DMS53 treated with DMSO at 0.1 percent for 48 hours (cell line): ENCODE data around the gene FGD1.
A peak's percentile ranks its signal among the peaks of the same experiment; 100 is the strongest.

Source experiments
- DNase-seq: peaks from one replicate; lab custom pipeline; 2025; ENCODE audit not compliant: unreplicated experiment; lab: John Stamatoyannopoulos, UW

Gene FGD1

GRCh38 chrX:54473993-54474859 is 21.8 kb downstream of the FGD1 start:
- no peak for DNase-seq

GRCh38 chrX:54470054-54470760 is 25.8 kb downstream of the FGD1 start:
- no peak for DNase-seq

GRCh38 chrX:54452920-54453319 is 43.1 kb downstream of the FGD1 start:
- no peak for DNase-seq

GRCh38 chrX:54449929-54450328 is 46.1 kb downstream of the FGD1 start:
- DNase-seq = no peak

- DNase-seq = no peak
Measured at GRCh38 chrX:54447461-54447860, 48.6 kb downstream of the FGD1 start.

GRCh38 chrX:54446084-54446483 is 50.0 kb downstream of the FGD1 start:
- DNase-seq = no peak

- DNase-seq = no peak
Measured at GRCh38 chrX:54444752-54445151, 51.3 kb downstream of the FGD1 start.

- DNase-seq = no peak
Measured at GRCh38 chrX:54442790-54443189, 53.2 kb downstream of the FGD1 start.

GRCh38 chrX:54439960-54440871 is 55.8 kb downstream of the FGD1 start, which contains the start of gene TSR2:
Gene TSR2, plus strand, starts transcription at chrX:54440404. Its CDS starts 18 bp downstream, at chrX:54440422.
- DNase-seq = peak; percentile 85

GRCh38 chrX:54435121-54435520 is 60.9 kb downstream of the FGD1 start:
- DNase-seq = no peak

GRCh38 chrX:54430519-54430918 is 65.5 kb downstream of the FGD1 start:
- DNase-seq = no peak

GRCh38 chrX:54427837-54428424 is 68.1 kb downstream of the FGD1 start:
- peak; percentile 74 for DNase-seq

- DNase-seq = no peak
Measured at GRCh38 chrX:54423161-54423888, 72.7 kb downstream of the FGD1 start.

GRCh38 chrX:54422168-54422567 is 73.9 kb downstream of the FGD1 start:
- DNase-seq = no peak

- DNase-seq = no peak
Measured at GRCh38 chrX:54419559-54420302, 76.3 kb downstream of the FGD1 start.

GRCh38 chrX:54416965-54417364 is 79.1 kb downstream of the FGD1 start:
- no peak for DNase-seq

- DNase-seq = no peak
Measured at GRCh38 chrX:54415534-54416350, 80.3 kb downstream of the FGD1 start.

- DNase-seq = no peak
Measured at GRCh38 chrX:54413753-54414152, 82.3 kb downstream of the FGD1 start.

GRCh38 chrX:54411732-54412131 is 84.3 kb downstream of the FGD1 start:
- DNase-seq = no peak
